Stimulated activated CD8-positive, alpha-beta memory T cell treated with anti-CD3 and anti-CD28 coated beads, Interleukin-4, amount 100 ng/mL, for 24 hours (primary cell): Measurements from ENCODE around the gene DHPS.
A peak's percentile ranks its signal among the peaks of the same experiment; 100 is the strongest.
"Not testable (repeated sequence)": the region's sequence is repeated elsewhere in the genome, so short reads cannot be mapped to it uniquely, and the experiment has no call there.

Experiments
- DNase-seq: peaks from one replicate; pipeline ENCODE4 v3.0.0-alpha.2; 2020; ENCODE audit warnings: low read depth

DHPS gene

GRCh38 chr19:12705654-12706331 lies 24.1 kb upstream of the DHPS start:
- DNase-seq = no peak

- DNase-seq = no peak
Measured at GRCh38 chr19:12705169-12705568, 23.5 kb upstream of the DHPS start.

GRCh38 chr19:12703046-12703445 lies 21.4 kb upstream of the DHPS start:
- DNase-seq = no peak

GRCh38 chr19:12701596-12702282 lies 20.1 kb upstream of the DHPS start:
- no peak for DNase-seq

GRCh38 chr19:12698138-12698537 lies 16.5 kb upstream of the DHPS start:
- no peak for DNase-seq

GRCh38 chr19:12697425-12697824 lies 15.7 kb upstream of the DHPS start:
- not testable (repeated sequence) for DNase-seq

GRCh38 chr19:12696366-12697335 lies 15.0 kb upstream of the DHPS start, which contains the start of gene FBXW9:
Gene FBXW9 (minus strand): TSS chr19:12696631. CDS start chr19:12696581, 50 bp downstream.
- DNase-seq = peak; percentile 98

- no peak for DNase-seq
Measured at GRCh38 chr19:12695997-12696365, 14.3 kb upstream of the DHPS start.

GRCh38 chr19:12695514-12695913 lies 13.8 kb upstream of the DHPS start:
- no peak for DNase-seq

- DNase-seq = no peak
Measured at GRCh38 chr19:12695096-12695495, 13.4 kb upstream of the DHPS start.

- no peak for DNase-seq
Measured at GRCh38 chr19:12694641-12695040, 13.0 kb upstream of the DHPS start.

- no peak for DNase-seq
Measured at GRCh38 chr19:12692960-12693359, 11.3 kb upstream of the DHPS start.

GRCh38 chr19:12689581-12690216 lies 8.0 kb upstream of the DHPS start:
- DNase-seq = no peak

- no peak for DNase-seq
Measured at GRCh38 chr19:12689012-12689411, 7.3 kb upstream of the DHPS start.

- DNase-seq = no peak
Measured at GRCh38 chr19:12687496-12688196, 6.0 kb upstream of the DHPS start, which contains the start of gene GNG14. Gene GNG14 (plus strand): TSS chr19:12687998. CDS start chr19:12688049, 51 bp downstream.

GRCh38 chr19:12685831-12686230 lies 4.2 kb upstream of the DHPS start:
- DNase-seq = no peak

- no peak for DNase-seq
Measured at GRCh38 chr19:12680034-12680433, 1.6 kb downstream of the DHPS start.

- not testable (repeated sequence) for DNase-seq
Measured at GRCh38 chr19:12678039-12678438, 3.6 kb downstream of the DHPS start.

GRCh38 chr19:12676928-12677327 lies 4.8 kb downstream of the DHPS start:
- DNase-seq = no peak

- DNase-seq = peak; percentile 84
Measured at GRCh38 chr19:12676384-12676792, 5.3 kb downstream of the DHPS start.

- DNase-seq = no peak
Measured at GRCh38 chr19:12675940-12676339, 5.7 kb downstream of the DHPS start.
